Right lobe of liver (tissue), 4 donors: Measurements from ENCODE around the gene TNFSF18.

Experiments used
- POLR2A ChIP-seq: fragments of 450-650 bp; IDR thresholded peaks from one replicate; pipeline ENCODE4 v1.6.1; 2017; ENCODE audit warnings: antibody characterized with exemption, mild to moderate bottlenecking
- TF ChIP-seq, protein P1 (sequence below), 4 donors: fragments of 200-600 bp in 3 of 4; fragments of 450-650 bp in 1 of 4; IDR thresholded peaks; one replicate each; pipeline versions ENCODE4 v1.5.1 to v1.8.0; 2016 to 2022; ENCODE audit warnings: antibody characterized with exemption in 4 of 4, mild to moderate bottlenecking in 2 of 4
- donor health status: DM: no; HTN: no; CAD: no.
- donor health status: DM: no; HTN: no; CAD: no.
- donor health status: DM: no; HTN: yes; CAD: no.

DNA sequence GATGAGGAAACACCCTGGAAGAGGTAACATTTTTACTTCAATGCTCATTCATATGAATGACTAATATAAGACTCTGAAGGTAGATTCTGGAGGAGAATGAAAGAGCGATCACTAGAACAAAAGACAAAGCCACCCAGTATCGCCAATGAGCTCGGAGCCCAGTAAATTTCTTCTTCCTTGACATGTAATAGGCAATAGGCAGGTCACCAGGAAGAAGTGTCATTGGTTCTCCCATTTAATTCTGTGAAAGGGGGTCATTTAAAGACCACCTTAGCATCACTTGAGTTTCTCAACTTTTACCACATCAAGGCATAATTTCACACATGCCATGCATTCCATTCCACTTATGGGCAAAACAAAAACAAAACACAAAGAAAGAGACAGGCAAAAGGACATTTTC is 7.9 kb downstream of the TNFSF18 start:
- TF ChIP-seq, protein P1, sequence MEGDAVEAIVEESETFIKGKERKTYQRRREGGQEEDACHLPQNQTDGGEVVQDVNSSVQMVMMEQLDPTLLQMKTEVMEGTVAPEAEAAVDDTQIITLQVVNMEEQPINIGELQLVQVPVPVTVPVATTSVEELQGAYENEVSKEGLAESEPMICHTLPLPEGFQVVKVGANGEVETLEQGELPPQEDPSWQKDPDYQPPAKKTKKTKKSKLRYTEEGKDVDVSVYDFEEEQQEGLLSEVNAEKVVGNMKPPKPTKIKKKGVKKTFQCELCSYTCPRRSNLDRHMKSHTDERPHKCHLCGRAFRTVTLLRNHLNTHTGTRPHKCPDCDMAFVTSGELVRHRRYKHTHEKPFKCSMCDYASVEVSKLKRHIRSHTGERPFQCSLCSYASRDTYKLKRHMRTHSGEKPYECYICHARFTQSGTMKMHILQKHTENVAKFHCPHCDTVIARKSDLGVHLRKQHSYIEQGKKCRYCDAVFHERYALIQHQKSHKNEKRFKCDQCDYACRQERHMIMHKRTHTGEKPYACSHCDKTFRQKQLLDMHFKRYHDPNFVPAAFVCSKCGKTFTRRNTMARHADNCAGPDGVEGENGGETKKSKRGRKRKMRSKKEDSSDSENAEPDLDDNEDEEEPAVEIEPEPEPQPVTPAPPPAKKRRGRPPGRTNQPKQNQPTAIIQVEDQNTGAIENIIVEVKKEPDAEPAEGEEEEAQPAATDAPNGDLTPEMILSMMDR (IDR thresholded peaks at IDR 0.05), result no peak
- no peak for TF ChIP-seq POLR2A
